AG04449 (cell line): Measurements from ENCODE around the gene YTHDC1.
"Not testable (repeated sequence)": the region's sequence is repeated elsewhere in the genome, so short reads cannot be mapped to it uniquely, and the experiment has no call there.

Source experiments
- CTCF ChIA-PET: fragments of 350-600 bp; formaldehyde crosslinking; extraction: SDS; loops from one replicate; lab custom pipeline; 2021; ENCODE audit warnings: antibody characterized with exemption; lab: Yijun Ruan, JAX
- POLR2A ChIA-PET: fragments of 400-600, 350-600 bp; formaldehyde crosslinking; extraction: SDS; loops from one replicate; lab custom pipeline; 2020; ENCODE audit warnings: antibody characterized with exemption, inconsistent platforms; lab: Yijun Ruan, JAX
- DNase-seq: peaks from one replicate; pipeline ENCODE4 v3.0.0-alpha.2; 2010; ENCODE audit warnings: low read depth, low spot score
- H3K4me3 ChIP-seq: 2 replicates; pipeline ENCODE4 v1.5.1; 2011; ENCODE audit warnings: low read depth, mild to moderate bottlenecking, control low read depth, low read length
- CTCF ChIP-seq: IDR thresholded peaks from one replicate; pipeline ENCODE4 v1.5.1; 2011; ENCODE audit warnings: mild to moderate bottlenecking, moderate library complexity, low read length, control low read depth, inconsistent platforms; ENCODE audit not compliant: insufficient read depth; ENCODE audit errors: missing control alignments

The YTHDC1 gene

GRCh38 chr4:68297137-68297536 is 52.8 kb downstream of the YTHDC1 start:
- ChIA-PET POLR2A (no interaction called here), CTCF (no interaction called here)
- no peak overlapping the region for H3K4me3 ChIP-seq
- DNase-seq: no peak
- TF ChIP-seq CTCF: no peak

- POLR2A ChIA-PET: no interaction called here
- CTCF ChIA-PET: no interaction called here
- DNase-seq: no peak
- no peak for TF ChIP-seq CTCF
- no peak overlapping the region for H3K4me3 ChIP-seq
These were observed 58.6 kb downstream of the YTHDC1 start for GRCh38 chr4:68291256-68291655.

GRCh38 chr4:68288393-68288740 is 61.5 kb downstream of the YTHDC1 start:
- POLR2A ChIA-PET: no interaction called here
- no peak overlapping the region for H3K4me3 ChIP-seq
- no peak for TF ChIP-seq CTCF
- CTCF ChIA-PET: interaction anchor here (0.6 to 1.2 kb wide), 2 partner anchors 17 to 18 kb away, joined by 3 read pairs; no protein-coding TSS in a partner anchor
- no peak for DNase-seq

- POLR2A ChIA-PET: no interaction called here
- H3K4me3 ChIP-seq: no peak overlapping the region
- TF ChIP-seq CTCF: no peak
- DNase-seq: no peak
- CTCF ChIA-PET: interaction anchor here (0.6 to 1.5 kb wide), 3 partner anchors 16 to 18 kb away, joined by 3 to 4 read pairs (median 3); no protein-coding TSS in a partner anchor
These were observed 62.0 kb downstream of the YTHDC1 start for GRCh38 chr4:68287704-68288392.

- ChIA-PET CTCF (no interaction called here), POLR2A (no interaction called here)
- no peak overlapping the region for H3K4me3 ChIP-seq
- no peak for DNase-seq
- no peak for TF ChIP-seq CTCF
These were observed 66.2 kb downstream of the YTHDC1 start for GRCh38 chr4:68283714-68284113.

GRCh38 chr4:68283095-68283494 is 66.8 kb downstream of the YTHDC1 start:
- DNase-seq: no peak
- TF ChIP-seq CTCF: no peak
- H3K4me3 ChIP-seq: no peak overlapping the region
- ChIA-PET CTCF (no interaction called here), POLR2A (no interaction called here)

GRCh38 chr4:68281796-68282740 is 67.8 kb downstream of the YTHDC1 start:
- POLR2A ChIA-PET, DNase-seq, H3K4me3 ChIP-seq: not testable (repeated sequence)
- CTCF ChIA-PET: interaction anchor here (2.3 kb wide), 1 partner anchor 10 kb away, joined by 5 read pairs; no protein-coding TSS in a partner anchor
